ENCODE measurements around the gene GLI2. TPM values are rescaled to one million over a fixed set of nuclear protein-coding genes. Genes with fewer than 3 reads are reported as not detected.

GLI2 gene
- total and polyA plus RNA-seq, 2 donors (not counting 1 experiment from before 2014, with no cell fraction given) = not detected

- H3K27ac Mint-ChIP-seq = no peak overlapping the region
These were observed 41.0 kb downstream of the GLI2 start for GRCh38 chr2:120776649-120777048.

GRCh38 chr2:120777170-120777751, 41.6 kb downstream of the GLI2 start:
- no peak overlapping the region for H3K4me3 Mint-ChIP-seq
- Histone ChIP-seq H3K27ac (ENCODE audit: low read length in 2 of 2) (no peak overlapping the region), H3K79me2 (ENCODE audit: control insufficient read depth, insufficient read depth, low read length) (no peaks in the 10 kb centered on the region), H3K4me2 (replicated peaks; ENCODE audit: low read depth, low read length, poor library complexity, severe bottlenecking) (no peak overlapping the region), H3K9me3 (ENCODE audit: control extremely low read depth in 1 of 3, control insufficient read depth in 2 of 3, insufficient read depth in 1 of 3, low read length in 2 of 3) (peaks cover 0 to 5% (median 0%) of the 10 kb centered on the region in 3 donors), H3K27me3 (replicated peaks in 1 of 4; ENCODE audit: control extremely low read depth in 1 of 4, control insufficient read depth in 3 of 4, insufficient read depth in 4 of 4, low read length in 3 of 4) (no peaks in the 10 kb centered on the region), H3K9ac (ENCODE audit: low read length) (no peak overlapping the region), H4K20me1 (ENCODE audit: control insufficient read depth, insufficient read depth, low read length, poor library complexity, severe bottlenecking) (no peaks in the 10 kb centered on the region), H3K4me1 (ENCODE audit: control insufficient read depth in 2 of 2, insufficient read depth in 2 of 2, low read length in 2 of 2) (no peaks in the 10 kb centered on the region), H2AFZ (ENCODE audit: insufficient read depth, low read depth, low read length, poor library complexity, severe bottlenecking) (no peak overlapping the region), H3K36me3 (replicated peaks in 1 of 2; ENCODE audit: control extremely low read depth in 1 of 2, control insufficient read depth in 1 of 2, extremely low read depth in 1 of 2, insufficient read depth in 2 of 2, low read length in 1 of 2) (no peaks in the 10 kb centered on the region), H3K4me3 (ENCODE audit: control extremely low read depth in 1 of 5, extremely low read depth in 1 of 5, insufficient read depth in 1 of 5, low read depth in 2 of 5, low read length in 4 of 5) (no peak overlapping the region)
- ATAC-seq (ENCODE audit: low read depth) (no peak), DNase-seq (no peak)
- 93% methylated on average over 14 of the region's 14 CpGs for WGBS (ENCODE audit: insufficient coverage)
- TF ChIP-seq EZH2 (IDR thresholded peaks at IDR 0.05; ENCODE audit: borderline replicate concordance, insufficient read depth, low read depth, low read length, poor library complexity, severe bottlenecking) (no peak), CTCF (IDR thresholded peaks at IDR 0.05) (no peak)
- H3K4me1 Mint-ChIP-seq = no peaks in the 10 kb centered on the region
- H3K9me3 Mint-ChIP-seq (ENCODE audit: insufficient read depth) = no peaks in the 10 kb centered on the region
- no peak overlapping the region for H3K27ac Mint-ChIP-seq
- CTCF ChIA-PET = no interaction called here
- intact Hi-C loops (cut with micrococcal nuclease) = no loop called here
- H3K27me3 Mint-ChIP-seq = no peaks in the 10 kb centered on the region
- POLR2A ChIA-PET = no interaction called here

More at GRCh38 chr2:120776649-120777048, 41.0 kb downstream of the GLI2 start:
- Histone ChIP-seq H3K9me3 (ENCODE audit: control extremely low read depth in 1 of 3, control insufficient read depth in 2 of 3, insufficient read depth in 1 of 3, low read length in 2 of 3) (peaks cover 0 to 5% (median 0%) of the 10 kb centered on the region in 3 donors), H3K4me3 (ENCODE audit: control extremely low read depth in 1 of 5, extremely low read depth in 1 of 5, insufficient read depth in 1 of 5, low read depth in 2 of 5, low read length in 4 of 5) (no peak overlapping the region), H3K4me2 (replicated peaks; ENCODE audit: low read depth, low read length, poor library complexity, severe bottlenecking) (no peak overlapping the region), H3K79me2 (ENCODE audit: control insufficient read depth, insufficient read depth, low read length) (no peaks in the 10 kb centered on the region), H3K27me3 (replicated peaks in 1 of 4; ENCODE audit: control extremely low read depth in 1 of 4, control insufficient read depth in 3 of 4, insufficient read depth in 4 of 4, low read length in 3 of 4) (no peaks in the 10 kb centered on the region), H3K27ac (ENCODE audit: low read length in 2 of 2) (no peak overlapping the region), H3K36me3 (replicated peaks in 1 of 2; ENCODE audit: control extremely low read depth in 1 of 2, control insufficient read depth in 1 of 2, extremely low read depth in 1 of 2, insufficient read depth in 2 of 2, low read length in 1 of 2) (no peaks in the 10 kb centered on the region), H3K4me1 (ENCODE audit: control insufficient read depth in 2 of 2, insufficient read depth in 2 of 2, low read length in 2 of 2) (no peaks in the 10 kb centered on the region), H3K9ac (ENCODE audit: low read length) (no peak overlapping the region), H4K20me1 (ENCODE audit: control insufficient read depth, insufficient read depth, low read length, poor library complexity, severe bottlenecking) (no peaks in the 10 kb centered on the region), H2AFZ (ENCODE audit: insufficient read depth, low read depth, low read length, poor library complexity, severe bottlenecking) (no peak overlapping the region)
- Mint-ChIP-seq H3K27me3 (no peaks in the 10 kb centered on the region), H3K9me3 (ENCODE audit: insufficient read depth) (no peaks in the 10 kb centered on the region), H3K4me3 (no peak overlapping the region), H3K4me1 (no peaks in the 10 kb centered on the region)
- intact Hi-C loops (cut with micrococcal nuclease) = no loop called here
- CTCF ChIA-PET = no interaction called here
- TF ChIP-seq CTCF (IDR thresholded peaks at IDR 0.05) (no peak), EZH2 (IDR thresholded peaks at IDR 0.05; ENCODE audit: borderline replicate concordance, insufficient read depth, low read depth, low read length, poor library complexity, severe bottlenecking) (no peak)
- DNase-seq (no peak), ATAC-seq (ENCODE audit: low read depth) (no peak)
- POLR2A ChIA-PET = no interaction called here
- WGBS (ENCODE audit: insufficient coverage) = 86% methylated on average over 5 of the region's 9 CpGs

Measured in B cell (primary cell).